ENCODE data around the gene OR51F2. TPM values are rescaled to one million over a fixed set of nuclear protein-coding genes. Genes with fewer than 3 reads are reported as not detected.
"Not testable (repeated sequence)": the region's sequence is repeated elsewhere in the genome, so short reads cannot be mapped to it uniquely, and the experiment has no call there.

Gene OR51F2
- total RNA-seq, 1 donor from 2014 or later, result not detected

GRCh38 chr11:4830346-4830745 lies 9.2 kb downstream of the OR51F2 start:
- Mint-ChIP-seq H3K4me1 (ENCODE audit: unreplicated experiment) (no peaks in the 10 kb centered on the region), H3K4me3 (ENCODE audit: unreplicated experiment) (no peak overlapping the region), H3K27ac (ENCODE audit: unreplicated experiment) (no peak overlapping the region), H3K36me3 (ENCODE audit: low read depth, unreplicated experiment) (no peaks in the 10 kb centered on the region), H3K9me3 (ENCODE audit: unreplicated experiment) (no peaks in the 10 kb centered on the region), H3K27me3 (ENCODE audit: unreplicated experiment) (no peaks in the 10 kb centered on the region)
- TF ChIP-seq CTCF (IDR thresholded peaks at IDR 0.05; ENCODE audit: unreplicated experiment), result no peak
- DNase-seq (ENCODE audit: low spot score), result no peak

- no peak for TF ChIP-seq CTCF (IDR thresholded peaks at IDR 0.05; ENCODE audit: unreplicated experiment)
- no peak overlapping the region for H3K27ac Mint-ChIP-seq (ENCODE audit: unreplicated experiment)
- H3K4me1 Mint-ChIP-seq (ENCODE audit: unreplicated experiment), result no peaks in the 10 kb centered on the region
- no peak overlapping the region for H3K4me3 Mint-ChIP-seq (ENCODE audit: unreplicated experiment)
- no peaks in the 10 kb centered on the region for H3K36me3 Mint-ChIP-seq (ENCODE audit: low read depth, unreplicated experiment)
- DNase-seq (ENCODE audit: low spot score), result no peak
- no peaks in the 10 kb centered on the region for H3K9me3 Mint-ChIP-seq (ENCODE audit: unreplicated experiment)
- no peaks in the 10 kb centered on the region for H3K27me3 Mint-ChIP-seq (ENCODE audit: unreplicated experiment)
Measured at GRCh38 chr11:4830909-4831308, 9.8 kb downstream of the OR51F2 start.

- Mint-ChIP-seq H3K4me1 (ENCODE audit: unreplicated experiment) (no peaks in the 10 kb centered on the region), H3K4me3 (ENCODE audit: unreplicated experiment) (no peak overlapping the region), H3K27ac (ENCODE audit: unreplicated experiment) (no peak overlapping the region), H3K9me3 (ENCODE audit: unreplicated experiment) (no peaks in the 10 kb centered on the region), H3K27me3 (ENCODE audit: unreplicated experiment) (no peaks in the 10 kb centered on the region), H3K36me3 (ENCODE audit: low read depth, unreplicated experiment) (no peaks in the 10 kb centered on the region)
- DNase-seq (ENCODE audit: low spot score), result no peak
- TF ChIP-seq CTCF (IDR thresholded peaks at IDR 0.05; ENCODE audit: unreplicated experiment), result no peak
Measured at GRCh38 chr11:4839851-4840549, 18.9 kb downstream of the OR51F2 start.

- peaks cover 4% of the 10 kb centered on the region for H3K36me3 Mint-ChIP-seq (ENCODE audit: low read depth, unreplicated experiment)
- no peak within 1 kb of the TSS for H3K4me3 Mint-ChIP-seq (ENCODE audit: unreplicated experiment)
- H3K27me3 Mint-ChIP-seq (ENCODE audit: unreplicated experiment), result no peaks in the 10 kb centered on the region
- no peaks in the 10 kb centered on the region for H3K4me1 Mint-ChIP-seq (ENCODE audit: unreplicated experiment)
- TF ChIP-seq CTCF (IDR thresholded peaks at IDR 0.05; ENCODE audit: unreplicated experiment), result no peak
- H3K9me3 Mint-ChIP-seq (ENCODE audit: unreplicated experiment), result no peaks in the 10 kb centered on the region
- H3K27ac Mint-ChIP-seq (ENCODE audit: unreplicated experiment), result no peak within 1 kb of the TSS
- DNase-seq (ENCODE audit: low spot score), result no peak
Measured at GRCh38 chr11:4848908-4849532, 27.9 kb downstream of the OR51F2 start, which contains the start of gene OR51S1. OR51S1 (minus strand) TSS chr11:4849208; CDS start chr11:4849208, 0 bp downstream.

- H3K9me3 Mint-ChIP-seq (ENCODE audit: unreplicated experiment), result no peaks in the 10 kb centered on the region
- TF ChIP-seq CTCF (IDR thresholded peaks at IDR 0.05; ENCODE audit: unreplicated experiment), result no peak
- DNase-seq (ENCODE audit: low spot score), result peak; percentile 8
- no peak overlapping the region for H3K27ac Mint-ChIP-seq (ENCODE audit: unreplicated experiment)
- no peaks in the 10 kb centered on the region for H3K27me3 Mint-ChIP-seq (ENCODE audit: unreplicated experiment)
- H3K4me1 Mint-ChIP-seq (ENCODE audit: unreplicated experiment), result no peaks in the 10 kb centered on the region
- H3K4me3 Mint-ChIP-seq (ENCODE audit: unreplicated experiment), result no peak overlapping the region
- H3K36me3 Mint-ChIP-seq (ENCODE audit: low read depth, unreplicated experiment), result peaks cover 4% of the 10 kb centered on the region
Measured at GRCh38 chr11:4851033-4851432, 29.9 kb downstream of the OR51F2 start.

- not testable (repeated sequence) for H3K36me3 Mint-ChIP-seq (ENCODE audit: low read depth, unreplicated experiment)
Measured at GRCh38 chr11:4854286-4854685, 33.2 kb downstream of the OR51F2 start.

More at GRCh38 chr11:4854286-4854685, 33.2 kb downstream of the OR51F2 start:
- not testable (repeated sequence) for H3K4me1 Mint-ChIP-seq (ENCODE audit: unreplicated experiment); H3K4me3 Mint-ChIP-seq (ENCODE audit: unreplicated experiment); H3K27me3 Mint-ChIP-seq (ENCODE audit: unreplicated experiment); DNase-seq (ENCODE audit: low spot score); H3K9me3 Mint-ChIP-seq (ENCODE audit: unreplicated experiment); H3K27ac Mint-ChIP-seq (ENCODE audit: unreplicated experiment)

All from endothelial cell (in vitro differentiated cells).